C4-2B (cell line): ENCODE measurements around the gene ANKMY1.

Experiments
- ZFX ChIP-seq: fragments of 450-650 bp; IDR thresholded peaks from 2 replicates; pipeline ENCODE4 v1.6.1; 2017
- TF ChIP-seq, protein P1 (sequence below): fragments of 450-650 bp; conservative IDR thresholded peaks from 2 replicates; pipeline ENCODE4 v1.5.1; 2017; ENCODE audit warnings: mild to moderate bottlenecking

DNA sequence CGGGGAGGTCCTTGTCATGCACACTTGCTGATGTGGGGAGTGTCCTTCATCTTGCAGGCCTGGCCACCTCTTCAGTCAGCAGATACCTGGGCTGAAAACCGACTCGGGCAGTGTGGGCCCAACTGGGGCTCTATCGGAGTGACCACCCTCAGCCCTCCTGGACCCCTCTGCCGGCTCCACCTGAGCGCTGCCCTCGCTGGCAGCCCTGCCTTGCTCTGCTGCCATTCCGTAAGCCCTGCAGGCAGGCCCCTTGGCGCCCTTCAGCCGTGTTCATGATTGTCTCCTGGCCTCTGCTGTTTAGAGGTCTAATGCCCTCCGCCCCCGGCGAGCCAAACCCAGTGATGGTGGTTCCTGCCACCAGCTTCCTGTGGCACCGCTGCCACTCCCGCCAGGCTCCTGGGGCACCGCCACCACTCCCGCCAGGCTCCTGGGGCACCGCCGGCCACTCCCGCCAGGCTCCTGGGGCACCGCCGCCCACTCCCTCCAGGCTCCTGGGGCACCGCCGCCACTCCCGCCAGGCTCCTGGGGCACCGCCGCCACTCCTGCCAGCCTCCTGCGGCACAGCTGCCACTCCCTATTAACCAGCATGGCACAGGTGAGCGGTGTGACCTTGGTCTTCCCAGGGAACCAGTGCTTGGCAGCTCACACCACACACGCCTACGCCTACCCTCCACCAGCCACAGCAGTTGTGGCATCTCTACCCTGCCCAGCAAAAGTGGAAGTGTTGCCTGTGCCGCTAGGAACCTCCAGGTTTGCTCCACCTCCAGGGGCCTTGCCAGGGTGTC, 44.7 kb upstream of the ANKMY1 start:
- TF ChIP-seq, protein P1, sequence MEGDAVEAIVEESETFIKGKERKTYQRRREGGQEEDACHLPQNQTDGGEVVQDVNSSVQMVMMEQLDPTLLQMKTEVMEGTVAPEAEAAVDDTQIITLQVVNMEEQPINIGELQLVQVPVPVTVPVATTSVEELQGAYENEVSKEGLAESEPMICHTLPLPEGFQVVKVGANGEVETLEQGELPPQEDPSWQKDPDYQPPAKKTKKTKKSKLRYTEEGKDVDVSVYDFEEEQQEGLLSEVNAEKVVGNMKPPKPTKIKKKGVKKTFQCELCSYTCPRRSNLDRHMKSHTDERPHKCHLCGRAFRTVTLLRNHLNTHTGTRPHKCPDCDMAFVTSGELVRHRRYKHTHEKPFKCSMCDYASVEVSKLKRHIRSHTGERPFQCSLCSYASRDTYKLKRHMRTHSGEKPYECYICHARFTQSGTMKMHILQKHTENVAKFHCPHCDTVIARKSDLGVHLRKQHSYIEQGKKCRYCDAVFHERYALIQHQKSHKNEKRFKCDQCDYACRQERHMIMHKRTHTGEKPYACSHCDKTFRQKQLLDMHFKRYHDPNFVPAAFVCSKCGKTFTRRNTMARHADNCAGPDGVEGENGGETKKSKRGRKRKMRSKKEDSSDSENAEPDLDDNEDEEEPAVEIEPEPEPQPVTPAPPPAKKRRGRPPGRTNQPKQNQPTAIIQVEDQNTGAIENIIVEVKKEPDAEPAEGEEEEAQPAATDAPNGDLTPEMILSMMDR: no peak
- TF ChIP-seq ZFX: no peak
